Panc1 (cell line): ENCODE results near the gene APRT. TPM values are rescaled to one million over a fixed set of nuclear protein-coding genes. Genes with fewer than 3 reads are reported as not detected.
A peak's percentile ranks its signal among the peaks of the same experiment; 100 is the strongest.

Experiments
- ATAC-seq: fragments of 200-7000 bp; cut with Tn5 transposase; 2 replicates; pipeline ENCODE4 v1.9.1; 2020; ENCODE audit warnings: mild to moderate bottlenecking, moderate library complexity
- BruUV-seq: library from RNA; stranded (reverse); fragments of 400-500 nt; replicated peaks from 2 replicates; lab custom pipeline; 2021; lab: Mats Ljungman, UMichigan
- CTCF ChIA-PET: fragments of 300-600 bp; sonication (Branson Sonifier 250); formaldehyde crosslinking; loops from one replicate; lab custom pipeline; 2022; ENCODE audit warnings: antibody characterized with exemption; lab: Charles Lee
- POLR2A ChIA-PET: fragments of 300-600 bp; sonication (Branson Sonifier 250); formaldehyde crosslinking; loops from one replicate; lab custom pipeline; 2022; ENCODE audit warnings: antibody characterized with exemption; lab: Charles Lee
- DNase-seq: peaks from one replicate; pipeline ENCODE4 v3.0.0-alpha.2; 2010; ENCODE audit warnings: low read depth, low spot score
- H3K27ac ChIP-seq: 2 replicates; pipeline ENCODE4 v1.5.1; 2011; ENCODE audit warnings: mild to moderate bottlenecking, low read length, inconsistent platforms
- H3K27me3 ChIP-seq: fragments of 200-500 bp; sonication (Bioruptor generic); 2 replicates; pipeline ENCODE4 v1.6.0; 2014; ENCODE audit warnings: low read length, inconsistent platforms; ENCODE audit not compliant: control insufficient read depth, insufficient read depth
- H3K36me3 ChIP-seq: fragments of 200-500 bp; sonication (Bioruptor generic); 2 replicates; pipeline ENCODE4 v1.5.1; 2014; ENCODE audit warnings: inconsistent platforms, mild to moderate bottlenecking, low read length, moderate library complexity; ENCODE audit not compliant: control insufficient read depth, insufficient read depth
- H3K4me1 ChIP-seq: 2 replicates; pipeline ENCODE4 v1.5.1; 2011; ENCODE audit warnings: inconsistent platforms, mild to moderate bottlenecking, low read length, moderate library complexity; ENCODE audit not compliant: control insufficient read depth, insufficient read depth
- H3K4me3 ChIP-seq, 2 experiments: 2 replicates each; pipeline ENCODE4 v1.5.1; 2011 to 2012; ENCODE audit warnings: low read depth in 2 of 2, low read length in 2 of 2, mild to moderate bottlenecking in 2 of 2, inconsistent platforms in 1 of 2, moderate library complexity in 1 of 2
- H3K9me3 ChIP-seq: fragments of 200-500 bp; sonication (Bioruptor generic); 2 replicates; pipeline ENCODE4 v1.5.1; 2014; ENCODE audit warnings: low read depth, mild to moderate bottlenecking, inconsistent platforms, low read length, moderate library complexity; ENCODE audit not compliant: control insufficient read depth, insufficient read depth
- CTCF ChIP-seq: fragments of 450-650 bp; IDR thresholded peaks from 2 replicates; pipeline ENCODE4 v1.5.1; 2017; ENCODE audit warnings: mild to moderate bottlenecking
- POLR2AphosphoS5 ChIP-seq: IDR thresholded peaks from 2 replicates; pipeline ENCODE4 v1.6.1; 2012; ENCODE audit warnings: mild to moderate bottlenecking, low read depth, low read length, moderate library complexity
- REST ChIP-seq, 2 experiments: IDR thresholded peaks; 2 replicates each; pipeline ENCODE4 v1.6.1; 2011 to 2012; ENCODE audit warnings: low read depth in 2 of 2, control low read depth in 1 of 2, low read length in 1 of 2, mild to moderate bottlenecking in 1 of 2, moderate library complexity in 1 of 2; ENCODE audit not compliant: insufficient read depth in 1 of 2
- SIN3A ChIP-seq: IDR thresholded peaks from 2 replicates; pipeline ENCODE4 v1.6.1; 2012; ENCODE audit warnings: low read depth, mild to moderate bottlenecking, low read length, moderate library complexity, borderline replicate concordance; ENCODE audit not compliant: insufficient read depth
- TCF7L2 ChIP-seq: IDR thresholded peaks from 2 replicates; pipeline ENCODE4 v1.6.1; 2011; ENCODE audit warnings: mild to moderate bottlenecking, low read depth, low read length, inconsistent platforms
- in situ Hi-C: cut with HindIII; loops from 2 replicates; pipeline ENCODE4 v1.10.0; 2016; ENCODE audit warnings: low sequenced_read_pairs, low pct_unique_long_range_greater_than_20kb
- intact Hi-C: fragments of 100-400 bp; cut with micrococcal nuclease; formaldehyde crosslinking; loops from one replicate; pipeline ENCODE4 v1.10.0; 2022; ENCODE audit not compliant: unreplicated experiment
- total RNA-seq: library from RNA; stranded (reverse); gene quantifications from one replicate; pipeline ENCODE4 v1.2.1, GENCODE V29; 2021; ENCODE audit not compliant: unreplicated experiment

Gene APRT
- total RNA-seq, 1 experiment from 2014 or later, result 231 TPM

- intact Hi-C loops, result loop anchor here (10.0 kb wide), 1 partner anchor 349 kb away; no protein-coding TSS in a partner anchor
- CTCF ChIA-PET, result interaction anchor here (0.5 kb wide), 1 partner anchor 105 kb away, joined by 7 read pairs; no protein-coding TSS in a partner anchor
- BruUV-seq, result no TSS peak
- in situ Hi-C loops, result no loop called here
- H3K27ac ChIP-seq, result no peak overlapping the region
- H3K36me3 ChIP-seq, result peaks cover under 1% of the 10 kb centered on the region; the same call in 1 of the 2 replicates
- TF ChIP-seq REST (IDR thresholded peaks at IDR 0.05; ENCODE audit: insufficient read depth in 1 of 2, low read depth in 2 of 2, low read length in 1 of 2), result no peak
- TF ChIP-seq SIN3A, result no peak
- no peak for TF ChIP-seq TCF7L2
- no peak for TF ChIP-seq POLR2AphosphoS5
- TF ChIP-seq CTCF, result peak; percentile 88
- DNase-seq (no peak), ATAC-seq (peak; percentile 42)
- no peaks in the 10 kb centered on the region for H3K27me3 ChIP-seq
- H3K9me3 ChIP-seq, result no peaks in the 10 kb centered on the region
- POLR2A ChIA-PET, result no interaction called here
- no peaks in the 10 kb centered on the region; the same call in 1 of the 2 replicates for H3K4me1 ChIP-seq
- no peak overlapping the region for H3K4me3 ChIP-seq
Observed at GRCh38 chr16:88815901-88816589, 4.3 kb upstream of the APRT start.

- no TSS peak for BruUV-seq
- no peak for DNase-seq
- no peak for TF ChIP-seq SIN3A
- TF ChIP-seq TCF7L2, result no peak
- no peak for TF ChIP-seq CTCF
- TF ChIP-seq POLR2AphosphoS5, result no peak; the same call in 1 of the 2 replicates
- no peak for TF ChIP-seq REST (IDR thresholded peaks at IDR 0.05; ENCODE audit: insufficient read depth in 1 of 2, low read depth in 2 of 2, low read length in 1 of 2)
- in situ Hi-C loops, result no loop called here
- H3K36me3 ChIP-seq, result peaks cover 4% of the 10 kb centered on the region; the same call in 1 of the 2 replicates
- ATAC-seq, result no peak
- intact Hi-C loops, result loop anchor here (10.0 kb wide), 1 partner anchor 350 kb away; no protein-coding TSS in a partner anchor
- H3K4me3 ChIP-seq, result no peak overlapping the region
- H3K4me1 ChIP-seq, result peaks cover 5% of the 10 kb centered on the region
- no peaks in the 10 kb centered on the region for H3K27me3 ChIP-seq
- no peaks in the 10 kb centered on the region for H3K9me3 ChIP-seq
- ChIA-PET POLR2A (no interaction called here), CTCF (interaction anchor here (0.5 kb wide), 1 partner anchor 106 kb away, joined by 7 read pairs; no protein-coding TSS in a partner anchor)
- H3K27ac ChIP-seq, result no peak overlapping the region
Observed at GRCh38 chr16:88815227-88815626, 3.5 kb upstream of the APRT start.
